Gastrocnemius medialis (tissue), 4 donors: ENCODE data around the gene CCT6A.
"Not testable (repeated sequence)": the region's sequence is repeated elsewhere in the genome, so short reads cannot be mapped to it uniquely, and the experiment has no call there.

Source experiments
- POLR2A ChIP-seq, 2 donors: fragments of 450-650 bp; IDR thresholded peaks; one replicate each; pipeline ENCODE4 v1.6.1; 2017; ENCODE audit warnings: antibody characterized with exemption in 2 of 2, mild to moderate bottlenecking in 2 of 2, moderate library complexity in 2 of 2
- TF ChIP-seq, protein P1 (sequence below), 5 experiments: fragments of 450-650 bp in 3 of 5; fragments of 200-600 bp in 2 of 5; sonication (generic) in 2 of 5; IDR thresholded peaks in 4 of 5; conservative IDR thresholded peaks in 1 of 5; 1 replicate in 4 of 5; 2 replicates in 1 of 5; pipeline ENCODE4 v1.5.1; 2016 to 2019; ENCODE audit warnings: antibody characterized with exemption in 5 of 5, mild to moderate bottlenecking in 3 of 5, moderate library complexity in 3 of 5

- TF ChIP-seq, protein P1, sequence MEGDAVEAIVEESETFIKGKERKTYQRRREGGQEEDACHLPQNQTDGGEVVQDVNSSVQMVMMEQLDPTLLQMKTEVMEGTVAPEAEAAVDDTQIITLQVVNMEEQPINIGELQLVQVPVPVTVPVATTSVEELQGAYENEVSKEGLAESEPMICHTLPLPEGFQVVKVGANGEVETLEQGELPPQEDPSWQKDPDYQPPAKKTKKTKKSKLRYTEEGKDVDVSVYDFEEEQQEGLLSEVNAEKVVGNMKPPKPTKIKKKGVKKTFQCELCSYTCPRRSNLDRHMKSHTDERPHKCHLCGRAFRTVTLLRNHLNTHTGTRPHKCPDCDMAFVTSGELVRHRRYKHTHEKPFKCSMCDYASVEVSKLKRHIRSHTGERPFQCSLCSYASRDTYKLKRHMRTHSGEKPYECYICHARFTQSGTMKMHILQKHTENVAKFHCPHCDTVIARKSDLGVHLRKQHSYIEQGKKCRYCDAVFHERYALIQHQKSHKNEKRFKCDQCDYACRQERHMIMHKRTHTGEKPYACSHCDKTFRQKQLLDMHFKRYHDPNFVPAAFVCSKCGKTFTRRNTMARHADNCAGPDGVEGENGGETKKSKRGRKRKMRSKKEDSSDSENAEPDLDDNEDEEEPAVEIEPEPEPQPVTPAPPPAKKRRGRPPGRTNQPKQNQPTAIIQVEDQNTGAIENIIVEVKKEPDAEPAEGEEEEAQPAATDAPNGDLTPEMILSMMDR (IDR thresholded peaks at IDR 0.05 in 4 of 5, conservative IDR thresholded peaks at IDR 0.05 in 1 of 5) = not testable (repeated sequence)
- not testable (repeated sequence) for TF ChIP-seq POLR2A (IDR thresholded peaks at IDR 0.05)
Measured at GRCh38 chr7:56048763-56049162, 2.8 kb upstream of the CCT6A start.
